Adipose tissue (tissue), 3 donors: ENCODE data around the gene PNMA8A. TPM values are rescaled to one million over a fixed set of nuclear protein-coding genes. Genes with fewer than 3 reads are reported as not detected.
"Not testable (repeated sequence)": the region's sequence is repeated elsewhere in the genome, so short reads cannot be mapped to it uniquely, and the experiment has no call there.

Experiments used
- H3K27ac ChIP-seq: one replicate; pipeline ENCODE4 v1.5.1; 2013; ENCODE audit warnings: low read depth, low read length
- WGBS, 3 donors: extraction: QIAGEN DNeasy Blood & Tissue Kit; methylation state at CpG; one replicate each; pipeline ENCODE4 v1.1.7; 2013; 5-methylcytosine and 5-hydroxymethylcytosine counted together
- polyA plus RNA-seq, 3 donors: library from polyadenylated mRNA; stranded (reverse); fragments of 200-250 nt; gene quantifications; one replicate each; pipeline ENCODE4 v1.2.3, GENCODE V29; 2013
- donor health status: healthy with polysubstance abuse.
- donor health status: Bipolar disorder and iron deficiency.
- donor health status: healthy.

PNMA8A gene, protein sequence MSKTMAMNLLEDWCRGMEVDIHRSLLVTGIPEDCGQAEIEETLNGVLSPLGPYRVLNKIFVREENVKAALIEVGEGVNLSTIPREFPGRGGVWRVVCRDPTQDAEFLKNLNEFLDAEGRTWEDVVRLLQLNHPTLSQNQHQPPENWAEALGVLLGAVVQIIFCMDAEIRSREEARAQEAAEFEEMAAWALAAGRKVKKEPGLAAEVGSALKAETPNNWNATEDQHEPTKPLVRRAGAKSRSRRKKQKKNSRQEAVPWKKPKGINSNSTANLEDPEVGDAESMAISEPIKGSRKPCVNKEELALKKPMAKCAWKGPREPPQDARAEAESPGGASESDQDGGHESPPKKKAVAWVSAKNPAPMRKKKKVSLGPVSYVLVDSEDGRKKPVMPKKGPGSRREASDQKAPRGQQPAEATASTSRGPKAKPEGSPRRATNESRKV
- 1 to 10 TPM in 2 of 3 donors, under 1 TPM in 1; 0.13 to 3.7 (median 2.2) TPM for polyA plus RNA-seq

- WGBS, 3 donors: 1 to 4% (median 4%) methylated on average over 54 to 57 of the region's 57 CpGs
- H3K27ac ChIP-seq: no peak within 1 kb of the TSS
These were observed at the start of gene PNMA8A for GRCh38 chr19:46471116-46471733. Gene PNMA8A, minus strand, starts transcription at chr19:46471563. Its CDS starts 528 bp downstream, at chr19:46471035.

DNA sequence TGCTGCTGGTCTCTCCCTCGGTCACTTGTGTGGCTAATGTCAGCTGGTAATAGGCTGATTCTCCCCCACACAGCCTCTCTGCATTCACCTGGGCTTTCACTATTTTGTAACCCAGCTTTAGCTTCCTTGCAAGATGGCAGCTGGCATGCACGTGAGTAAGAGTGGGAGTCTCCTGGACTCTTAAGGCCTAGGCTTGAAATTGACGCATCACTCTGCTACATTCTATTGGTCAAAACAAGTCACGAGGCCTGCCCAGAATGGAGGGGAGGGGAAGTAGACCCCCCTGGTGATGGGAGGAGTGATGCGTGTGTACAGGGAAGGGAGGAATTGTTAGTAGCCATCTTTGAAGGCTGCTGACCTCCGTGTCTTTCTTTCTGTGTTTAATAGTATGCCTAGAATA is 49.3 kb upstream of the PNMA8A start:
- no peak overlapping the region for H3K27ac ChIP-seq
- WGBS, 3 donors: 81 to 89% (median 85%) methylated on average over 6 of the region's 6 CpGs

DNA sequence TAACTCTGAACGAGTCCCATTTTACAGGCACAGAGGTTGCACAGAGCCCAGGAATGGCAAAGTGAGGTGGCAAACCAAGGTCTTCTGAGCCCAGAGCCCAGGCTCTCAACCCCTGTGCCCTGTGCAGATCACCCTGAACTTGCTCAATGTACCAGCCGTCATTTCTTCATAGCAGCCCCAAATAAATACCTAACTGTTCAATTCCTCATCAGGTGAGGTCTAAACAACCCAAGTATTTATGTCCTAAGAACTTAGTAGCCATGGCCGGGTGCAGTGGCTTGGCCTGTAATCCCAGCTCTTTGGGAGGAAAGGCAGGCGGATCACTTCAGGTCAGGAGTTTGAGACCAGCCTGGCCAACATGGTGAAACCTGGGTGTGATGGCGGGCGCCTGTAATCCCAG is 46.1 kb upstream of the PNMA8A start:
- WGBS, 3 donors: 86 to 95% (median 93%) methylated on average over 6 of the region's 6 CpGs
- no peak overlapping the region for H3K27ac ChIP-seq

- WGBS, 3 donors: 17 to 20% (median 20%) methylated on average over 6 of the region's 6 CpGs
These were observed 44.6 kb upstream of the PNMA8A start for GRCh38 chr19:46515879-46516350.

DNA sequence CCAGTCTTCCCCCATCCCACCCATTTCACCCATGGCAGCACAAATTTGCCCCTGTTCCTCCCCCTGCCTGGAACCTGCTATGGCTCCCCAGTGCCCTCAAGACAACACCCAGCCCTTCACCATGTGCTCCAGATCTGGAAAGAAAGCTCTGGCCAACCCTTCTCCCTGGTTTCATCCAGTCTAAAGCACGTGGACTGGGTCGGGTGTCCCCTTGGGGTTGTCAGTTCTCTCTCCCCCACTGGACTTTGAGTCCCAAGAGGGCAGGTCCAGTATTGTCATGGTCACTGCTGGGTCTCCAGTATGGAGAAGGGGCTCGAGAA is 43.9 kb upstream of the PNMA8A start:
- no peak overlapping the region for H3K27ac ChIP-seq
- WGBS, 3 donors: 57 to 72% (median 64%) methylated on average over 3 of the region's 3 CpGs

More at GRCh38 chr19:46515879-46516350, 44.6 kb upstream of the PNMA8A start:
- no peak overlapping the region for H3K27ac ChIP-seq

- H3K27ac ChIP-seq: no peak overlapping the region
- 61 to 76% (median 69%) methylated on average over 10 to 13 of the region's 13 CpGs for WGBS, 3 donors
These were observed 43.4 kb upstream of the PNMA8A start for GRCh38 chr19:46514589-46515289.

GRCh38 chr19:46513461-46514236 is 42.3 kb upstream of the PNMA8A start:
- 24 to 26% (median 25%) methylated on average over 35 to 36 of the region's 36 CpGs for WGBS, 3 donors
- no peak overlapping the region for H3K27ac ChIP-seq

- WGBS, 3 donors: 78 to 87% (median 82%) methylated on average over 4 of the region's 4 CpGs
- H3K27ac ChIP-seq: no peak overlapping the region
These were observed 39.9 kb upstream of the PNMA8A start for GRCh38 chr19:46511237-46511636.

DNA sequence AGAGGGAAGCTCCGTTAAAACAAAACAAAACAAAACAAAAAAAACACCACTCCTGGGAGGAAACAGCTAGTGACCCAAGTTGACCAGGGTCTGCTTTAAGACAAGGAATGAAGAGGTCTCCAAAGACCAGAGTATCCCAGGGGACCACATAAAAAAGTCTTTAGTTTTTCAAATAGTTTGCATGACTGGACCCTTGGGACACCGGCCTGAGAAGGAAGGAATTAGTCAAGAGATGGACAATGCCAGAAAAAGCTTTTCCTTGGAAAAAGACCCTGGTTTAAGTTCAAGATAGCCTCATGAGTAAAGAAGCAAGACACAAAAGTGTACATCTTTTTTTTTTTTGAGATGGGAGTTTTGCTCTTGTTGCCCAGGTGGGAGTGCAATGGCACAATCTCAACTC is 36.8 kb upstream of the PNMA8A start:
- H3K27ac ChIP-seq: no peak overlapping the region
- WGBS, 3 donors: 36 to 80% (median 48%) methylated on average over 2 of the region's 2 CpGs

GRCh38 chr19:46503848-46504453 is 32.6 kb upstream of the PNMA8A start:
- no peak overlapping the region for H3K27ac ChIP-seq
- 72 to 80% (median 74%) methylated on average over 17 of the region's 17 CpGs for WGBS, 3 donors

GRCh38 chr19:46502891-46503290 is 31.5 kb upstream of the PNMA8A start:
- WGBS, 3 donors: 85 to 97% (median 93%) methylated on average over 5 of the region's 5 CpGs

DNA sequence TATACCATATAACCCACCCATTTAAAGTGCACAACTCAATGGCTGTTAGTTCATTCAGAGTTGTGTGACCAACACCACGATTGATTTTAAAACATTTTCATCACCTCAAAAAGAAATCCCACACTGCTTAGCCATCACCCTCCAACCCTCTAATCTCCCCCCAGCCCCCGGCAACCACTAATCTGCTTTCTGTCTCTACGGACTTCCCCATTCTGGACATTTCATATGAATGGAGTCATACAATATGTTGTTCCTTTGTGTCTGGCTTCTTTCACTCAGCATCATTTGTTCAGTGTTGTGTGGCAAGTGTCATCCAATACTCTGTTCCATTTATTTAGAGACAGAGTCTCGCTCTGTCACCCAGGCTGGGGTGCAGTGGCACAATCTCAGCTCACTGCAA is 28.3 kb upstream of the PNMA8A start:
- H3K27ac ChIP-seq: no peak overlapping the region
- 62 to 67% (median 67%) methylated on average over 4 of the region's 4 CpGs for WGBS, 3 donors

More at GRCh38 chr19:46502891-46503290, 31.5 kb upstream of the PNMA8A start:
- H3K27ac ChIP-seq: no peak overlapping the region

GRCh38 chr19:46497773-46498172 is 26.4 kb upstream of the PNMA8A start:
- 81 to 88% (median 84%) methylated on average over 8 of the region's 8 CpGs for WGBS, 3 donors
- no peak overlapping the region for H3K27ac ChIP-seq

DNA sequence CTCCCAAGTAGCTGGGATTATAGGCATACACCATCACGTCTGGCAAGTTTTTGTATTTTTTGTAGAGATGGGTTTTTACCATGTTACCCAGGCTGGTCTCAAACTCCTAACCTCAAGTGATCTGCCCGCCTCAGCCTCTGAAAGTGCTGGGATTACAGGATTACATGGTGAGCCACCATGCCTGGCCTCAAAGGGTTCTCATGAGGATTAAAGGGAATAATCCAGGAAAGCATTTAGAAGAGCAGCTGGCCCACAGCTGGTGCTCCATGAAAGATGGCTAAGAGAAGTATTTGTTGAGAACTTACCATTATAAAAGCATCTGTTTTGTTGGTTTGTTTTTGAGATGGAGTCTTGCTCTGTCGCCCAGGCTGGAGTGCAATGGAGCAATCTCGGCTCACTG is 25.5 kb upstream of the PNMA8A start:
- WGBS, 3 donors: 75 to 91% (median 90%) methylated on average over 4 of the region's 4 CpGs
- not testable (repeated sequence) for H3K27ac ChIP-seq

- no peak overlapping the region for H3K27ac ChIP-seq
- 70 to 74% (median 73%) methylated on average over 6 of the region's 6 CpGs for WGBS, 3 donors
These were observed 24.9 kb upstream of the PNMA8A start for GRCh38 chr19:46496304-46496703.

DNA sequence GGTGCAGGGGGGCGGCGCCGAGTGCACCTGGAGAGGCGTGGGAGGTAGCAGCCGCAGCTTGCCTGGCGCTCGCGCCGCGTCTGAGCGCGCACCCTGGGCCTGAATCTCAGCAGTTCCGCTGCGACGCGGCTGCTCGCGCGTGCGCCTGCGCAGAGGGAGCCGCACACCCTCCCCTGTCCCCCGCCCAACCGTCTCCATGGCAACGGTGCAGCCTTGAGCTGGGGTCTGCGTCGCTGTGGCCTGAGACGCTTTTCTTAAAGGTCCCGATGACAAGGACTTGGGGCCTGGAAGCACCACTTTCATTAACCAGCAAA is 24.4 kb upstream of the PNMA8A start, which contains the start of gene PNMA8B:
Gene PNMA8B (minus strand): TSS at position 82 of the 314 bp plus-strand sequence. CDS start 402 bp downstream, outside the sequence.
- 13 to 22% (median 20%) methylated on average over 26 to 29 of the region's 29 CpGs for WGBS, 3 donors
- no peak within 1 kb of the TSS for H3K27ac ChIP-seq

DNA sequence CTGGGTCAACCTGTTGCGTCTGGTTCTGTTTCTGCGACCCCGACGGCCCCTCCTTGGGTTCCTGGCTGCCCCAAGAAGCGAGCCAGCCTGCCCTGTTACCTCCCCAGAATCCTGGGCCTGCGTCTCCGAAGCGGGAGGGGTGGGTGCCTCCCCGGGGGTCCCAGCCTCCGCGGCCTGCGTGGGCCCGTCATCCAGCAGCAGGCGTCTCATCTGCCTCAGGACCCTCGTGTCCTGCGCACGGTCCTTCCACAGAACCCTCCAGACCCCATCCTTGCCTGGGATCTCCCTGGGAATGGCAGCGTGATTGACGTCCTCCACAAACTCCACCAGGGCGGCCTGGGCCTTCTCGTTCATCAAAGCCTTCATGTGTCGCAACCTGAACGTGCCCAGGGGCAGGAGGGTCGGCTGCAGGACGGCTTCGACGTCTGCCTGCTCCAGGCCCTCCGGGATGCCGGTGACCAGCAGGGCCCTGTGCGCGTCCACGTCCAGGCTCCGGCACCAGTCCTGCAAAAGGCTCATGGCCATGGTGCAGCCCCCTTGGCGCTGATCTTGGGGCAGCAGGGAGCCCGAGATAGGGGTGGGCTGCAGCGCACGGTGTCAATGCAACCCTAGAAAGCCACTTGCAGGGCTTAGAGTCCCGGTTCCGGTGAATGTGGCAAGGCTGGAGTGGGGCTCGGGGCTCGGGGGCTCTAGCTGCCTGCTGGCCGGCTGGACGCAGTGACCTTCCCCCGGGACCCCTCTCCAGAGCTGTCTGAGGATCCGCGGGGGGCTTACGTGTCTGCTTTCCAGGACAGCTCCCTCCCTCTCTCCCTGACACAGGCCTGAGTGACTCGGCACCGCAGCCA is 23.8 kb upstream of the PNMA8A start:
- WGBS, 3 donors: 40 to 51% (median 47%) methylated on average over 46 to 49 of the region's 49 CpGs
- no peak overlapping the region for H3K27ac ChIP-seq
